Heart right ventricle (tissue), 16 donors: ENCODE data around the gene TGM1. TPM values are rescaled to one million over a fixed set of nuclear protein-coding genes. Genes with fewer than 3 reads are reported as not detected.

Source experiments
- ATAC-seq, 8 donors: fragments of 200-7000 bp; cut with Tn5 transposase; one replicate each; pipeline ENCODE4 v1.9.1; 2020; ENCODE audit warnings: mild to moderate bottlenecking in 8 of 8, moderate library complexity in 8 of 8, moderate number of reproducible peaks in 1 of 8
- DNase-seq, 2 donors: peaks; one replicate each; pipeline ENCODE4 v3.0.0-alpha.2; 2020
- H3K27ac ChIP-seq, 10 donors: fragments of 200-600 bp; sonication (generic) in 2 of 10; one replicate each; pipeline versions ENCODE4 v1.5.0 to v1.8.0; 2020 to 2022; ENCODE audit warnings: mild to moderate bottlenecking in 3 of 10
- H3K27me3 ChIP-seq, 7 donors: fragments of 200-600 bp; one replicate each; pipeline ENCODE4 v1.8.0; 2021 to 2022; ENCODE audit warnings: mild to moderate bottlenecking in 2 of 7
- H3K36me3 ChIP-seq, 9 donors: fragments of 200-600 bp; sonication (generic) in 1 of 9; one replicate each; pipeline versions ENCODE4 v1.5.0 to v1.8.0; 2020 to 2022; ENCODE audit warnings: mild to moderate bottlenecking in 2 of 9
- H3K4me1 ChIP-seq, 9 donors: fragments of 200-600 bp; sonication (generic) in 1 of 9; one replicate each; pipeline versions ENCODE4 v1.5.0 to v1.8.0; 2020 to 2022; ENCODE audit warnings: mild to moderate bottlenecking in 4 of 9
- H3K4me3 ChIP-seq, 10 donors: fragments of 200-600 bp; sonication (generic) in 2 of 10; one replicate each; pipeline versions ENCODE4 v1.5.0 to v1.8.0; 2020 to 2022; ENCODE audit warnings: mild to moderate bottlenecking in 7 of 10, moderate library complexity in 2 of 10
- H3K9me3 ChIP-seq, 11 donors: fragments of 200-600 bp in 10 of 11; sonication (generic) in 2 of 11; one replicate each; pipeline versions ENCODE4 v1.5.0 to v1.8.0; 2013 to 2022; ENCODE audit warnings: mild to moderate bottlenecking in 2 of 11, control low read depth in 1 of 11, moderate library complexity in 1 of 11
- CTCF ChIP-seq, 9 donors: fragments of 200-600 bp; sonication (generic) in 2 of 9; IDR thresholded peaks; one replicate each; pipeline versions ENCODE4 v1.5.0 to v1.8.0; 2021 to 2022; ENCODE audit warnings: antibody characterized with exemption in 9 of 9, mild to moderate bottlenecking in 5 of 9, moderate library complexity in 1 of 9
- WGBS, 2 donors: extraction: QIAGEN DNeasy Blood & Tissue Kit; methylation state at CpG; one replicate each; pipeline ENCODE4 v1.1.7; 2013; ENCODE audit warnings: inconsistent platforms in 1 of 2; 5-methylcytosine and 5-hydroxymethylcytosine counted together
- intact Hi-C, 10 donors: fragments of 100-400 bp; cut with DNase I; formaldehyde crosslinking; loops; one replicate each; pipeline versions ENCODE4 v1.11.1 to v1.14.2; 2022
- polyA plus RNA-seq, 2 donors: library from polyadenylated mRNA; stranded (reverse); fragments of 200-250 nt; gene quantifications; one replicate each; pipeline ENCODE4 v1.2.3, GENCODE V29; 2013
- total RNA-seq, 10 donors: library from RNA; stranded (reverse); fragmentation: NEBNext Ultra II Directional in 3 of 10; extraction: Animal tissue kit (Norgen Biotek cat#: 25700) in 3 of 10; gene quantifications; one replicate each; pipeline versions ENCODE4 v1.2.1 to v1.2.4, GENCODE V29; 2021 to 2023
- donor health status: Arrhythmogenic right ventricular cardiomyopathy.
- donor health status: ischemic (EF 13 %, LVEDD 7.1; RV severe dilation, severe dysfunction).
- donor health status: healthy with polysubstance abuse.
- donor health status: DM: no; HTN: yes; CAD: no.
- donor health status: DM: no; HTN: no; CAD: no.
- donor health status: ischemic (EF 25% LVEDD 6.9; RV normal size, moderate dysfunction).
- donor health status: ischemic (EF 25% LVEDD 5.7; RV mildly dilated, moderate dysfunction).
- donor health status: healthy.
- donor health status: DM: yes; HTN: yes; CAD: no.
- donor health status: Ischemic cardiomyopathy.
- donor health status: ischemic (EF 35%, LVEDD 5.7; RV mildly dilated, moderate dysfunction).
- donor health status: nonischemic (EF 11% LVEDD 7.7; RV severe dilation, severe dysfunction).
- donor health status: DM: yes; HTN: yes; CAD: no.
- donor health status: PGD.
- donor health status: ischemic (EF 29% LVEDD 5.4; RV normal size, mild dysfunction).
- donor health status: nonischemic (EF 23%, LVEDD 6.1; RV moderate dilation, normal function).

TGM1 gene
- total and polyA plus RNA-seq, 12 donors: 0.17 to 2.2 (median 0.65) TPM

- WGBS, 2 donors: 65 to 74% methylated on average over 6 of the region's 6 CpGs
- Histone ChIP-seq H3K4me1 (peaks cover 0 to 69% (median 15%) of the 10 kb centered on the region in 9 donors), H3K9me3 (no peaks in the 10 kb centered on the region), H3K27me3 (no peaks in the 10 kb centered on the region), H3K4me3 (no peak overlapping the region), H3K36me3 (no peaks in the 10 kb centered on the region), H3K27ac (peak overlapping the region in 6 of 10 donors; percentile 10 to 72 (median 30))
- TF ChIP-seq CTCF (IDR thresholded peaks at IDR 0.05): no peak
- DNase-seq (no peak), ATAC-seq (peak in 5 of 8 donors; percentile 27 to 60 (median 42))
- intact Hi-C loops: no loop called here
Measured at GRCh38 chr14:24280797-24281460, 18.0 kb upstream of the TGM1 start.

- Histone ChIP-seq H3K27me3 (no peaks in the 10 kb centered on the region), H3K36me3 (no peaks in the 10 kb centered on the region), H3K4me3 (no peak overlapping the region), H3K4me1 (peaks cover 0 to 83% (median 15%) of the 10 kb centered on the region in 9 donors), H3K9me3 (no peaks in the 10 kb centered on the region), H3K27ac (peak overlapping the region in 8 of 10 donors; percentile 4 to 77 (median 64))
- WGBS, 2 donors: 60 to 67% methylated on average over 11 of the region's 11 CpGs
- intact Hi-C loops: no loop called here
- TF ChIP-seq CTCF (IDR thresholded peaks at IDR 0.05): peak in 8 of 9 donors; percentile 10 to 64 (median 48)
- DNase-seq (peak; percentile 40 to 68), ATAC-seq (peak; percentile 55 to 90 (median 82))
Measured at GRCh38 chr14:24279301-24280186, 16.6 kb upstream of the TGM1 start.

GRCh38 chr14:24278424-24278823 lies 15.4 kb upstream of the TGM1 start:
- 62% methylated on average over 5 of the region's 5 CpGs for WGBS, 2 donors
- peaks cover 0 to 94% (median 15%) of the 10 kb centered on the region in 9 donors for H3K4me1 ChIP-seq
- H3K27ac ChIP-seq: peak overlapping the region in 2 of 10 donors; percentile 55 to 72

More at GRCh38 chr14:24278424-24278823, 15.4 kb upstream of the TGM1 start:
- DNase-seq: no peak
- Histone ChIP-seq H3K9me3 (no peaks in the 10 kb centered on the region), H3K36me3 (no peaks in the 10 kb centered on the region), H3K4me3 (no peak overlapping the region), H3K27me3 (no peaks in the 10 kb centered on the region)
- intact Hi-C loops: no loop called here
- no peak for TF ChIP-seq CTCF (IDR thresholded peaks at IDR 0.05)
- no peak for ATAC-seq
